ENCODE data around the gene HDAC6.
A peak's percentile ranks its signal among the peaks of the same experiment; 100 is the strongest.
"Not testable (repeated sequence)": the region's sequence is repeated elsewhere in the genome, so short reads cannot be mapped to it uniquely, and the experiment has no call there.

HDAC6 gene

DNA sequence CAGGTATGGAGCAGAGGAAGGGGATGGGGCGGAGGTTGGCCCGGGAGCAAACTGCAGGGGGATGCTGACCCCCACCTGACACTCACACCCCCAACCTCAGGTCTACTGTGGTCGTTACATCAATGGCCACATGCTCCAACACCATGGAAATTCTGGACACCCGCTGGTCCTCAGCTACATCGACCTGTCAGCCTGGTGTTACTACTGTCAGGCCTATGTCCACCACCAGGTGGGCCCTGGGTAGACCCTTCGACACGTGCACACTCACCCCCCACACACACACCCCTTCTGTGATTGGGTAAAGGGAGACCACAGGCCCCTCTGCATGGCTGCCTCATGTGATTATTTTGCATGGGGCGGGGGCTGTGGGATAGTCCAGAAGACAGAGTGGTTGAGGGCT lies 22.2 kb downstream of the HDAC6 start:
- DNase-seq = no peak

DNA sequence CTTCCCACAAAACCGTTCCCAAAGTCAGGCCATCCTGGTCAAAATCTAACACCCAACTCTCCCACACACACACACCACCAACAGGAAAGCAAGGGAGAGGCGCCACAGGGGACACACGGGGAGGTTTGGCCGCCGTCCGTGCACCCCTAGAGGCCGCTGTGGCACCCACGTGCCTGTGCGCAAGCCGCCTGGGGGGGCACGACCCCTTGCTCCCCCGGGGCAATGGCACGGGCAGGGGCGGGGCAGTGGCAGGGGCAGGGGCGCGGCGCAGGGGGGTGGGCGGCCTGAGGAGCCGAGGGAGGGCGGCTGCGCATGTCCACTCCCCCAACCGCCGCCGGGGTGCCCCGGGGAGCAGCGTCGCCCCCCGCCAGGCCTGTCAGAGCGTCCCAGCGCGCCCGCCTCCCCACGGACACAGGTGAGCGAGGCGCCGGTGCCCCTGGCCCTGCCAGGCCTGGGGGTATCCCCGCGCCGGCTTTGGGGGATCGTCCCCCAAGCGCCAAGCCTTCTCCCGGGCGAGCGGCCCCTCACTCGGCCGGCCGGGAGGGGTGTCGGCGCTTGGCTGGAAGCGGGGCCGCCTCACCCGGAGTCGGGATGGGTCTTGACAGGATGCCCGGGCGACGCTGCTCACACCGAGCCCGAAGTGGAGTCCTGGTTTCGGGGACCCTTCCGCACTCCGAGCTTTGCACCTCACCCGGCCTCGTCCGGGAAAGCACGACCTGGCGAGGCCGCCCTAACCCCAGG lies 24.4 kb downstream of the HDAC6 start, which contains the start of gene ERAS:
TSS of gene ERAS (plus strand) at position 379 of the 741 bp plus-strand sequence. CDS start 2,611 bp downstream, outside the sequence.
- DNase-seq = no peak

DNA sequence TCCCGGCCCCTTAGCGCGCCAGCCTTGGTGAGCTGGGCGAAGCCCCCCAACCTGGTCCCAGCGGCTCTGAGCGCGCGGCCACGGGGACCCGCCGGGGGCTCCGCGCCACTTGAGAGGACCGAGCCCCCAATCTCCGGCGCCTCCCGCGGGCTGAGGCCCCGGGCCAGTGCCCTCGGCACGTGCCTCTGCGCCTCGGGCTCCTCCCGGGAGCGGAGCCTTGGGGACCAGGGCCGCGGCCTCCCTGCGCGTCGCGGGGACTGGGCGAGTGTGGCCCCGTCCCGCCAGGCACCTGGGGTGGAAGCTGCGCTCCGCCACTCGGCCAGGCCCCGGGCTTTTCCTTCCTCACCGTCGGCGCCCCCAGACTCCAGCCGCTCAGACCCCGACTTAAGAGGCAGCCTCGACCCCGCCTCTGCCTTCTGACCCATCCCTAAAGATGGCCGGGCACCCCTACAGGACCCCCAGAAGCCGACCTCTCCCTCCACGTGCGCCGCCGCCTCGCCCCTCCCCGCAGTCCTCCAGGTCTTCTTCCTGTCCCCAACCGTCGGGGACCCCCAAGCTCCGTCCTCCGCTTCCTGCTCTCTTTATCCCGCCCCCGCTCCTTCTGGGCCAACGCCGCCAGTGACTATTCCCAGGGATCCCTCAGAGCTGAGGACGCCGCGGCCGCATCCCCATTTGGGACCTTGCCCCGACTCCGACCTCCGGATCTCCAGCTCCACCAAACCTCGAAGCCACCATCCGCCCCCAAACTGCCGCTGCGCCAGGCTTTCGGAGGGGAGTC lies 25.2 kb downstream of the HDAC6 start:
- no peak for DNase-seq

DNA sequence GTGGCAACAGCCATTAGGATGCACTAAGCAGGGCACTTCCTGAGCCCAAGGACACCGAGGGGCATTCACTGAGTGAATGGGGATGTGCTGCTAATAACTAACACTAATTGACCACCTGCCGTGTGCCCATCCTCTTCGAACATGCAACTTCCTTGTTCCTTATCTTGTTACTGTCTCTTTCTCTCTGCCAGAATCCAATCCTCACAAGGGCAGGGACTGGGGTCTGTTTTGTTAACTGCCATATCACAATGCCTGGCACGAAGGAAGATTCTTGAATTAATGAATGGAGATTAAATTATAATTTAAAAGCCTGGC lies 25.7 kb downstream of the HDAC6 start:
- DNase-seq = no peak

DNA sequence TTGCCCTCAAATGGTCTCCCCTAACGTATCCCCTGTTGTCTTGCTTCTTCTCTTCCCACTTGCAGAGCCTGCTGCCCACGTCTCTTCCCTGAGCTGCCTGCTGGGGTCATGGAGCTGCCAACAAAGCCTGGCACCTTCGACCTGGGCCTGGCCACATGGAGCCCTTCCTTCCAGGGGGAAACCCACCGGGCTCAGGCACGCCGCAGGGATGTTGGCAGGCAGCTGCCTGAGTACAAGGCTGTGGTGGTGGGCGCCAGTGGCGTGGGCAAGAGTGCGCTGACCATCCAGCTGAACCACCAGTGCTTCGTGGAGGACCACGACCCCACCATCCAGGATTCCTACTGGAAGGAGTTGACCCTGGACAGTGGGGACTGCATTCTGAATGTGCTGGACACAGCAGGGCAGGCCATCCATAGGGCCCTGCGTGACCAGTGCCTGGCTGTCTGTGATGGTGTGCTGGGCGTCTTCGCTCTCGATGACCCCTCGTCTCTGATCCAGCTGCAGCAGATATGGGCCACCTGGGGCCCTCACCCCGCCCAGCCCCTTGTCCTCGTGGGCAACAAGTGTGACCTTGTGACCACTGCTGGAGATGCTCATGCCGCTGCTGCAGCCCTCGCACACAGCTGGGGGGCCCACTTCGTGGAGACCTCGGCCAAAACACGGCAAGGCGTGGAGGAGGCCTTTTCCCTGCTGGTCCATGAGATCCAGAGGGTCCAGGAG lies 27.3 kb downstream of the HDAC6 start:
- no peak for DNase-seq

DNA sequence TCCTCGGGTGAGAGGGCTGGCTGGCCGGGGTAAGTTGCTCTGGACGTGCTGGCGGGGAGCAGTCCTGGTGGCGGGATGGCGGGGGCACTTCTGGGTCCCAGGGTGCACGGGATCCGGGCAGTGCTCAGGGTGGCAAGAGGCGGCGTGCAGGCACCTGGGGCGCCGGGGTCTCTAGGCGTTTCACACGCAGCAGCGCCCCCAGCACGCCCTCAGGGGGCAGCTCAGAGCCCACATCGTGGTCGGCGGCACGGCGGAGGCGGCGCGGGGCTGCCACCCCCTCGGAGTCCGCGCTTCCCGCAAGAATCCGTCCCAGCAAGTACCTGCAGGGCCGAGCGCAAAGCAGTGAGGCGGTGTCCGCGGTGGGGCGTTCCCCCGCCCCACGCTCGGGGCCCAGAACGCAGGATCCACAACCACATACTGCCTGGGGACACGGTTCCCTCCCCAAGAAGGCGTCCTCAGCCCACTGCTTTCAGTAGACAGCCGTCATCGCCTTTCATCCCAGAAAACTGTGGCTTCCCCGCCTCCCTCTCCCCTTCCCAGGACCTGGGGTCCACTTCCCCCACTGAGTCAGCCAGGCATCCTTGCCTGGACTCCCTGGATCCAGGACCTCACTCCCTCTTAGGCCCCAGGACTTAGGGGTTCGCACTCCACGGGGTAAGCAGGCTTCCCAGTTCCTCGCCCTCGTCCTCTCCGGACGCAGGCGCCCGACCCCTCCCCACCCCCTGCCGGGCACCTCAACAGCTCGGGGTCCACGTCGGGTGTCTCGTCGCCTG lies 29.5 kb downstream of the HDAC6 start:
- DNase-seq = no peak

DNA sequence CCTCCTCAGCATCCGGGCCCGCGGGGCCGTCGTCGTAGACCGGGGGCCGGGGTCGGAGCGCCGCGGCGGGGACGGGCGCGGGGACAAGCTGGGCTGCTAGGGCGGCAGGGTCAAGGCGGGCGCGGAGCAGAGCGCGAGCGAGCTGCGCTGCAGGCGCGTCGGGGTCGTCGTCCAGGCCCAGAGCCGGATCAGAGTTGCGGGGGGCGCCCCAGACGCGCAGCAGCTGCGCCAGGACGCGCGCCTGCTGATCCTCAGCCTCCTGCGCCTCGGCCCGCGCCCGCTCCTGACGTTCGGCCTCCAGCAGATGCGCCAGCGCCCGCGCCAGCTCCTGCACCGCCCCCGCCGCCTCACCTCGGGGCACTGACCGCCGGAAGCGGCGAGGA lies 30.0 kb downstream of the HDAC6 start:
- no peak for DNase-seq

DNA sequence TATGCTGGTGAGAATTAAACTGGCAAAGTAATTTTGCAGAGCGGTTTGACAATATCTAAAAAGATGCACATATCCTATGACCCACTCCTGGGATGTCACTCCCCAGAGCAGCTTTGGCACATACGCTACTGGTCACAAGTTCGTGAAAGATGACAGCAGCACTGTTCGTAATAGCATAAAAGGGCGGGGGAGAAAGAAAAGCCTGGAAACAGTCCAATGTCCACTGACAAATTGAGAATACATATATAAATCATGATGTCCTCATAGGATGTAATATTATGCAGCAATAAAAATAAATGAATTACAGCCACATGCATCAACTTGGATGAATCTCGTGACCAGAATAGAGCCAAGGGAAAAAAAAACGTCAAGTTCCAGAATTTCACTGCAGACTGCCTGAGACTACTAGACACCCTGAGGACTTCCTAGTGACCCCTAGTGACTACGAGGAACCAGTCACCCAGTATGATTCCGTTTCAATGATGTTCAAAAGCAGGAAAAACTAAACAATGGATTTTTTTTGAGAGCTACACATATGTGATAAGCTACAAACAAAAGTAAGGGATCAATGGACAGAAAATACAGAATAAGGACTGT lies 31.8 kb downstream of the HDAC6 start:
- no peak for DNase-seq

DNA sequence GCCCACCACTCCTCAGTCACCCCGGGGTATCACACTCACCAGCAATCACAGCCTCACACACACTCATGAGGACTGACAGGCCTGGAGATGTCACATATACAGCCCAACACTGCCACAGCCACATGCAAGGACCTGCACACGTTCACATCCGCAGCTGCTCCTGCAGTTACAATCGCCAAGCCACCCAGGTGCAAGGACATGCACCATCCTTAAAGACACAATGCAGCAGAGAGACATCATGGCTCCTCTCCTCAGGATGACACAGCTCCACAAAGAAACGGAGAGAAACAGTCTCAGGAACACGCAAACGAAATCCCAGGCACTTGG lies 32.5 kb downstream of the HDAC6 start:
- DNase-seq = peak in 2 of 58 donors; percentile 3 to 6

DNA sequence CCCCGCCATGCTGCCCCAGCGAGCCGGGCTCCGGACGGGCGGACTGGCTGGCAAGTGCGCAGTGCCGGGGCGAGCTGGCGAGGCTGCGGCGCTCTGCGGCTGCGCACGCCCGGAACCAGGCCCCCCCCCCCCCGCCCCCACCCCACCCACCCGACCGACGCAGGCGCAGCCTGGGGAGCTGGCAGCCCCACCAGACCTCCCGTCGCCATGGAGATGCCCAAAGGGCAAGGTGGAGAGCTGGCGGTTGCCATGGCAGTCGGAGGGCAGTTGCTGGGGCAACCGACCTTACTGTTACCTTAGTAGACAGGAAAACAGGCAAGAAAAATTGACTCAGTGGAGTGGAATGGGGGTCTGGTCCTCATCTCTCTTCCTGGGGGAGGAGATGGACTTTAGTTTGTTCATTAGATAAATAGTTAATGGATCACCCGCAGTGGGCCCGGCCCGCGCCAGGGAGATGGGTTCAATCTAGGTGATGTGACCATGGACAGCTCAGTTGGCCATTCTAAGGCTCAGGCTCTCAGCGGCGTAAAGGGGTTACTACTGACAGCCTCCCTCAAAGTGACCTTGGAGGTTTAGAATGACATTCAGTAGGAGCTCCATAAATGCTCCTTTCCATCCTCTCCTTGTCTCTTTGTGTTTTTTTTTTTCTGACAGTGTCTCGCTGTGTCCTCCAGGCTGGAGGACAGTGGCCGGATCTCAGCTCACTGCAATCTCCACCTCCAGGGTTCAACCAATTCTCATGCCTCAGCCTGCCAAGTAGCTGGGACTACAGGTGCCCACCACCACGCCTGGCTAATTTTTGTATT lies 33.9 kb downstream of the HDAC6 start, which contains the start of gene PCSK1N:
TSS of gene PCSK1N (minus strand) at position 87 of the 806 bp plus-strand sequence. CDS start at position 9, 78 bp downstream.
- DNase-seq = peak in 35 of 58 donors; percentile 1 to 61 (median 18)

DNA sequence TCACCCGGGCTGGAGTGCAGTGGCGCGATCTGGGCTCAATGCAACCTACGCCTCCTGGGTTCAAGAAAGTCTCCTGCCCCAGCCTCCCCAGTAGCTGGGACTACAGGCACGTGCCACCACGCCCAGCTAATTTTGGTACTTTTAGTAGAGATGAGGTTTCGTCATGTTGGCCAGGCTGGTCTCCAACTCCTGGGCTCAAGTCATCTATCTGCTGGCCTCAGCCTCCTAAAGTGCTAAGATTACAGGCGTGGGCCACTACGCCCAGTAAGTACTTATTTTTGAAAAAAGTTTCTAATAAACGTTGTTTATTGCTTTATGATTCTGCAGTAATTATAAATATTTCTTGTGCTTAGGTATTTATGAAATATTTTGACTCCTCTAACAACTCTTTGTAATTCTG lies 37.8 kb downstream of the HDAC6 start:
- no peak for DNase-seq

DNA sequence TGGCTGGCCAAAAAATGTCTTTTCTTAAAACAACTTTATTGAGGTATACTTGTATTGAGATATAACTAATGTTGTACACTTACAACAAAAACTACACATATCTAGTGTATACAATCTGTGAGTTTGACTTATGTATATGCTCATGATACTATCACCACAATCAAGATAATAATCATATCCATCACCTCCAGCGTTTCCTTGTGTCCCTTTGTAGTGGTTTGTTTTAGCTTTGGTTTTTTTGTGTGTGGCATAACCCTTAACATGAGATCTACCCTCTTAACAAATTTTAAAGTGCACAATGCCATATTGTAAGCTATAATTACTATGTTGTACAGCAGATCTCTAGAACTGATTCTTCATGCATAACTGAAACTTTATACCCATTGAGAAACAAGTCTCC lies 47.0 kb downstream of the HDAC6 start:
- no peak for DNase-seq

DNA sequence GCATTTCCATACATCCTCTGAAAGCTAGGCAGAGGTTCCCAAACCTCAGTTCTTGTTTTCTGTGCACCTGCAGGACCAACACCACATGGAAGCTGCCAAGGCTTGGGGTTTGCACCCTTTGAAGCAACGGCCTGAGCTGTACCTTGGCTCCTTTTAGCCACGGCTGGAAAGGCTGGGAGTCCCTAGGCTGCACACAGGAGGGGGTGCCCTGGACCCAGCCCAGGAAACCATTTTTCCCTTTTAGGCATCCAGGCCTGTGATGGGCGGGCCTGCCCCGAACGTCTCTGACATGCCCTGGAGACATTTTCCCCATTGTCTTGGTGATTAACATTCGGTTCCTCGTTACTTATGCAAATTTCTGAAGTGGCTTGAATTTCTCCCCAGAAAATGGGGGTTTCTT lies 51.0 kb downstream of the HDAC6 start:
- no peak for DNase-seq

DNA sequence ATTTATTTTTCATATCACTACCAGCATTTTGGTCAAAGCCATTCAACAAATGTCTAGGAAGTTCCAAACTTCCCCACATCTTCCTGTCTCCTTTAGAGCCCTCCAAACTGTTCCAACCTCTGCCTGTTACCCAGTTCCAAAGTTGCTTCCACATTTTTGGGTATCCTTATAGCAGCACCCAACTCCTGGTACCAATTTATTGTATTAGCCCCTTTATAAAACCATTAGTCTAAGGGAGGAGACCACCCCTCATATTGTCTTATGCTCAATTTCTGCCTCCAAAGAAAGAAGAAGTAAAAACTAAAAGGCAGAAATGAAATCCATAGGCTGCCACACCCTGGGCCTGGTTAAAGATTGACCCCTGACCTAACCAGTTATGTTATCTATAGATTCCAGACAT lies 51.6 kb downstream of the HDAC6 start:
- not testable (repeated sequence) for DNase-seq

DNA sequence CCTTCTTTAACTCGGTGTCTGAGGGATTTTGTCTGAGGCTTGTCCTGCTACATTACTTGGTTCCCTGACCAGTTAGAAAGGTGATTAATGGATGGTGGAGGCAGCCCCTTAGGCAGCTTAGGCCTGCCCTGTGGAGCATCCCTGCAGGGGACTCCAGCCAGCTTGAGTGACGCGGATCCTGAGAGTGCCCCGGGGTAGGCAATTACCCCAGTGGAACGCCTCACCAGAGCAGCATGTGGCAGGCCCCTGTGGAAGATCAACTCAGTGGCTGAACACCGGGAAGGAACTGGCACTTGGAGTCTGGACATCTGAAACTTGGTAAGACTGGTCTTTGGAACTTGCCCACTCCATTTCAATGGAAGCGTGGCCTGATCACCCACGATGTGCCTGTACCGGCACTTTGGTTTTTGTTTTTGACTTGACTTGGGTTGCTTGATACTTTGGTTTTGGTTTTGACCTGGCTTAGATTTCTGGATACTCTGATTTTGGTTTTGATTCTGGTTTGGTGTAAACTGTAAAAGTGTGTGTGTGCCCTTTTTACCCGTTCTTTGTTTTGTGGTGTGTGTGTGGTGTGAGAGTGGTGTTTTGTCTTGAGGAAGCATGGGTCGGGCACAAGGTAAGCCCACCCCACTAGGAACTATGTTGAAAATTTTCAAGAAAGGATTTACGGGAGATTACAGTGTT lies 52.4 kb downstream of the HDAC6 start:
- DNase-seq = not testable (repeated sequence)

DNA sequence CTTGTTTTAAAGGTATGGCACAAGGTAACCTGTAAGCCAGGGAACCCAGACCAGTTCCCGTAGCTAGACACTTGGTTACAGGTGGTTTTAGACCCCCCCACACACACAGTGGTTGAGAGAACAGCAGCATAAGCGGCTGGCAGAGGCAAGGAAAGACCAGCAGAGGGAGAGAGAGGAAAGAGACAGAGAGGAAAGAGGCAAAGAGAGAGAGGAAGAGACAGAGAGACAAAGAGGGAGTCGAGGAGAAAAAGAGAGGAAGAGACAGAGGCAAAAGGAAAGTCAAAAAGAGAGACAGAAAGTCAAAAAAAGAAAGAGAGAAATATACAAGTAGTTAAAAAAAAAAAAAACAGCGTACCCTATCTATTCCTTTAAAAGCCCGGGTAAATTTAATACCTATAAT lies 53.0 kb downstream of the HDAC6 start:
- no peak for DNase-seq

DNA sequence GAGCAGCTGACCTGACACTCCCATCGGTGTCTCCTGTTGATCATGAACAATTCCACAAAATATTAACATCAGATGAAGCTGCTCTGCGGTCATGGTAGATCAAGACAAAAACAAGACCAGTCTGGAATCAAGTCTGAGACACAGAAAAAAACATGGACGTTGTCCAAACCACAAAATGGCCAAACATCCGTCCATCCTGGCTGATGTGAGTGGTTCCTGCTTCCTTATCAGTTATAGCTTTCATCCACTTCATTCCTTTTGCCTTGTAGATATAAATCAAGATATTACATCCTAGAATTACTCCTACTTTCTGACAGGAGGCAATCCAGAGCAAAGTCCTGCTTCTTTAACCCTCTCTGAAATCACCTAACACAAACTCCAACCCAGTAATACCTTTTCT lies 62.3 kb downstream of the HDAC6 start:
- DNase-seq = no peak

DNA sequence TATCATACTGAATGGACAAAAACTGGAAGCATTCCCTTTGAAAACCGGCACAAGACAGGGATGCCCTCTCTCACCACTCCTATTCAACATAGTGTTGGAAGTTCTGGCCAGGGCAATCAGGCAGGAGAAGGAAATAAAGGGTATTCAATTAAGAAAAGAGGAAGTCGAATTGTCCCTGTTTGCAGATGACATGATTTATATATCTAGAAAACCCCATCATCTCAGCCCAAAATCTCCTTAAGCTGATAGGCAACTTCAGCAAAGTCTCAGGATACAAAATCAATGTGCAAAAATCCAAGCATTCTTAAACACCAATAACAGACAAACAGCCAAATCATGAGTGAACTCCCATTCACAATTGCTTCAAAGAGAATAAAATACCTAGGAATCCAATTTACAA lies 70.2 kb downstream of the HDAC6 start:
- DNase-seq = not testable (repeated sequence)
